HepG2 (cell line): ENCODE results near the gene DGKB. TPM values are rescaled to one million over a fixed set of nuclear protein-coding genes. Genes with fewer than 3 reads are reported as not detected.

Experiments used
- ATAC-seq: fragments of 200-7000 bp; cut with Tn5 transposase; 3 replicates; pipeline ENCODE4 v1.9.1; 2020; ENCODE audit warnings: mild to moderate bottlenecking, moderate library complexity
- BruUV-seq: library from RNA; stranded (reverse); fragments of 400-500 nt; replicated peaks from 2 replicates; lab custom pipeline; 2021; lab: Mats Ljungman, UMichigan
- CTCF ChIA-PET: fragments of 300-600 bp; formaldehyde crosslinking; extraction: SDS; loops from one replicate; lab custom pipeline; 2021; ENCODE audit warnings: low total read pairs, inconsistent platforms, low intra/inter-chr PET ratio; lab: Yijun Ruan, JAX
- POLR2A ChIA-PET: fragments of 350-600 bp; sonication (Branson Sonifier 250); formaldehyde crosslinking; loops from one replicate; lab custom pipeline; 2020; ENCODE audit warnings: antibody characterized with exemption, inconsistent platforms; lab: Yijun Ruan, JAX
- DNase-seq: peaks from one replicate; pipeline ENCODE4 v3.0.0-alpha.2; 2015; ENCODE audit warnings: low spot score
- FAIRE-seq: peaks from 3 replicates; lab custom pipeline; 2011; peaks lifted over from hg19 to GRCh38; lab: Jason Lieb, UNC
- H2AFZ ChIP-seq: one replicate; pipeline ENCODE4 v1.6.1; 2011; ENCODE audit warnings: low read length, inconsistent platforms
- H3K27ac ChIP-seq: fragments of 300-600 bp; 3 replicates; pipeline ENCODE4 v1.8.0; 2011; ENCODE audit warnings: mixed run types, mild to moderate bottlenecking, mixed read lengths, low read length, inconsistent platforms; ENCODE audit not compliant: insufficient read depth; ENCODE audit errors: extremely low read length
- H3K27me3 ChIP-seq, 2 experiments: fragments of 200-600 bp in 1 of 2; 2 replicates in 1 of 2; 3 replicates in 1 of 2; pipeline versions ENCODE4 v1.6.0 to v1.8.0; 2011; ENCODE audit warnings: low read length in 2 of 2, mild to moderate bottlenecking in 2 of 2, moderate library complexity in 2 of 2, inconsistent platforms in 1 of 2; ENCODE audit not compliant: insufficient read depth in 2 of 2, control insufficient read depth in 1 of 2
- H3K36me3 ChIP-seq, 2 experiments: fragments of 200-600 bp in 1 of 2; replicated peaks in 1 of 2; 2 replicates in 1 of 2; 3 replicates in 1 of 2; pipeline versions ENCODE4 v1.5.1 to v1.8.0; 2011; ENCODE audit warnings: low read length in 2 of 2, inconsistent platforms in 1 of 2; ENCODE audit not compliant: insufficient read depth in 2 of 2, control insufficient read depth in 1 of 2
- H3K4me1 ChIP-seq: 2 replicates; pipeline ENCODE4 v1.5.1; 2012; ENCODE audit warnings: low read length, inconsistent platforms; ENCODE audit not compliant: insufficient read depth
- H3K4me2 ChIP-seq: 2 replicates; pipeline ENCODE4 v1.6.0; 2011; ENCODE audit warnings: low read depth, low read length, inconsistent platforms
- H3K4me3 ChIP-seq, 3 experiments: fragments of 200-600 bp in 1 of 3; sonication (generic), shearing (Covaris generic) in 1 of 3; replicated peaks in 1 of 3; 2 replicates each; pipeline ENCODE4 v1.5.1; 2011 to 2016; ENCODE audit warnings: low read length in 3 of 3, inconsistent platforms in 2 of 3, low read depth in 2 of 3, mild to moderate bottlenecking in 2 of 3, control low read depth in 1 of 3, mixed read lengths in 1 of 3; ENCODE audit not compliant: insufficient read depth in 1 of 3
- H3K79me2 ChIP-seq: one replicate; pipeline ENCODE4 v1.6.1; 2011; ENCODE audit warnings: low read length, inconsistent platforms; ENCODE audit not compliant: insufficient read depth
- H3K9ac ChIP-seq: 2 replicates; pipeline ENCODE4 v1.6.0; 2011; ENCODE audit warnings: mild to moderate bottlenecking, low read depth, low read length, inconsistent platforms; ENCODE audit not compliant: insufficient read depth
- H3K9me3 ChIP-seq: 2 replicates; pipeline ENCODE4 v1.5.1; 2012; ENCODE audit warnings: mild to moderate bottlenecking, low read length
- H4K20me1 ChIP-seq: 2 replicates; pipeline ENCODE4 v1.6.0; 2011; ENCODE audit warnings: inconsistent platforms, mild to moderate bottlenecking, low read length, moderate library complexity; ENCODE audit not compliant: insufficient read depth
- DZIP1 ChIP-seq: sonication (generic); formaldehyde crosslinking; IDR thresholded peaks from 2 replicates; pipeline ENCODE4 v1.5.0; 2020; ENCODE audit warnings: mild to moderate bottlenecking, missing genetic modification reagents
- FOXA3 ChIP-seq: IDR thresholded peaks from 2 replicates; pipeline ENCODE4 v1.6.1; 2016; ENCODE audit warnings: missing genetic modification reagents, missing compliant biosample characterization
- MEF2D ChIP-seq: sonication (generic); formaldehyde crosslinking; IDR thresholded peaks from 2 replicates; pipeline ENCODE4 v1.5.1; 2020; ENCODE audit warnings: mild to moderate bottlenecking, missing genetic modification reagents
- SALL2 ChIP-seq: sonication (generic); formaldehyde crosslinking; IDR thresholded peaks from 2 replicates; pipeline ENCODE4 v1.8.1; 2023; ENCODE audit warnings: mild to moderate bottlenecking, missing genetic modification reagents, inconsistent platforms
- SIN3A ChIP-seq: IDR thresholded peaks from 2 replicates; pipeline ENCODE4 v1.6.1; 2011; ENCODE audit warnings: low read depth, mild to moderate bottlenecking, control low read depth, low read length, borderline replicate concordance
- THAP9 ChIP-seq: sonication (generic); formaldehyde crosslinking; IDR thresholded peaks from 2 replicates; pipeline ENCODE4; 2020; ENCODE audit warnings: missing genetic modification reagents, mild to moderate bottlenecking, borderline replicate concordance
- ZNF333 ChIP-seq: sonication (generic); formaldehyde crosslinking; IDR thresholded peaks from 2 replicates; pipeline ENCODE4 v1.4.0; 2020; ENCODE audit warnings: mild to moderate bottlenecking, missing genetic modification reagents, borderline replicate concordance
- in situ Hi-C: cut with HindIII; loops from 2 replicates; pipeline ENCODE4 v1.10.0; 2017; ENCODE audit warnings: low pct_unique_long_range_greater_than_20kb; ENCODE audit not compliant: extremely low pct_ligation_motif_present
- intact Hi-C: fragments of 100-400 bp; cut with micrococcal nuclease; formaldehyde crosslinking; loops from one replicate; pipeline ENCODE4 v1.10.0; 2022; ENCODE audit not compliant: unreplicated experiment
- polyA plus RNA-seq, 8 experiments: library from polyadenylated mRNA; depleted of rRNA in 3 of 8; stranded (reverse) in 7 of 8; unstranded in 1 of 8; fragments of >200 nt; fragmentation: Illumina TruSeq in 4 of 8; extraction: Trizol in 4 of 8; gene quantifications; 2 replicates each; pipeline versions ENCODE4 v1.2.1 to v1.2.3, GENCODE V29; 2011 to 2016; ENCODE audit warnings: low read depth in 4 of 8, missing spikeins in 1 of 8, mixed read lengths in 1 of 8; ENCODE audit not compliant: insufficient read depth in 1 of 8
- total RNA-seq, 5 experiments: library from RNA; depleted of rRNA; stranded (reverse); fragments of >200 nt; fragmentation: Illumina TruSeq; extraction: Trizol; gene quantifications; 2 replicates each; pipeline ENCODE4 v1.2.3, GENCODE V29; 2016; ENCODE audit warnings: low read depth in 1 of 5
- TF ChIP-seq, protein P1 (sequence below): sonication (generic); formaldehyde crosslinking; IDR thresholded peaks from 2 replicates; pipeline ENCODE4 v1.5.1; 2020; ENCODE audit warnings: mild to moderate bottlenecking, missing genetic modification reagents

The DGKB gene
- total and polyA plus RNA-seq, 2 of the 13 experiments (the other 11 are each of a cell fraction or from before 2014, with no cell fraction given) = not detected

GRCh38 chr7:14229047-14229446, 673.5 kb downstream of the DGKB start:
- H3K36me3 ChIP-seq = no peaks in the 10 kb centered on the region
- H3K4me2 ChIP-seq = no peak overlapping the region
- H3K27ac ChIP-seq = no peak overlapping the region
- no peak for DNase-seq
- no TSS peak for BruUV-seq
- no peaks in the 10 kb centered on the region for H3K79me2 ChIP-seq
- no peaks in the 10 kb centered on the region for H4K20me1 ChIP-seq
- TF ChIP-seq DZIP1 (CRISPR knock-in tag) (no peak), THAP9 (no peak), MEF2D (no peak), ZNF333 (CRISPR knock-in tag) (no peak), FOXA3 (CRISPR knock-in tag) (no peak), SIN3A (no peak), SALL2 (CRISPR knock-in tag) (no peak)
- TF ChIP-seq, protein P1, sequence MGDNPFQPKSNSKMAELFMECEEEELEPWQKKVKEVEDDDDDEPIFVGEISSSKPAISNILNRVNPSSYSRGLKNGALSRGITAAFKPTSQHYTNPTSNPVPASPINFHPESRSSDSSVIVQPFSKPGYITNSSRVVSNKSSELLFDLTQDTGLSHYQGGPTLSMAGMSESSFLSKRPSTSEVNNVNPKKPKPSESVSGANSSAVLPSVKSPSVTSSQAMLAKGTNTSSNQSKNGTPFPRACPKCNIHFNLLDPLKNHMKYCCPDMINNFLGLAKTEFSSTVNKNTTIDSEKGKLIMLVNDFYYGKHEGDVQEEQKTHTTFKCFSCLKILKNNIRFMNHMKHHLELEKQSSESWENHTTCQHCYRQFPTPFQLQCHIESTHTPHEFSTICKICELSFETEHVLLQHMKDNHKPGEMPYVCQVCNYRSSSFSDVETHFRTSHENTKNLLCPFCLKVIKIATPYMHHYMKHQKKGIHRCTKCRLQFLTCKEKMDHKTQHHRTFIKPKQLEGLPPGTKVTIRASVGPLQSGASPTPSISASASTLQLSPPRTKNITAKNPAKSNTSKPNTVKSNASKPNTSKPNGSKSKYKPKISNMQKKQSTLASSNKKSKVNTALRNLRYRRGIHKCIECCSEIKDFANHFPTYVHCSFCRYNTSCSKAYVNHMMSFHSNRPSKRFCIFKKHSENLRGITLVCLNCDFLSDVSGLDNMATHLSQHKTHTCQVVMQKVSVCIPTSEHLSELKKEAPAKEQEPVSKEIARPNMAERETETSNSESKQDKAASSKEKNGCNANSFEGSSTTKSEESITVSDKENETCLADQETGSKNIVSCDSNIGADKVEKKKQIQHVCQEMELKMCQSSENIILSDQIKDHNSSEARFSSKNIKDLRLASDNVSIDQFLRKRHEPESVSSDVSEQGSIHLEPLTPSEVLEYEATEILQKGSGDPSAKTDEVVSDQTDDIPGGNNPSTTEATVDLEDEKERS = no peak
- TF ChIP-seq, all 625 proteins: peak for 0
- H3K4me3 ChIP-seq = no peak overlapping the region
- no peak for ATAC-seq
- intact Hi-C loops (no loop called here), in situ Hi-C loops (no loop called here)
- ChIA-PET CTCF (no interaction called here), POLR2A (no interaction called here)
- H3K9me3 ChIP-seq = peaks cover 78% of the 10 kb centered on the region
- H3K9ac ChIP-seq = no peak overlapping the region
- no peak for FAIRE-seq
- H3K27me3 ChIP-seq = no peaks in the 10 kb centered on the region
- no peaks in the 10 kb centered on the region for H3K4me1 ChIP-seq
- no peak overlapping the region for H2AFZ ChIP-seq
